ENCODE results near the gene SPTBN4. TPM values are rescaled to one million over a fixed set of nuclear protein-coding genes. Genes with fewer than 3 reads are reported as not detected.

Gene SPTBN4
- total and polyA plus RNA-seq, 10 of the 15 experiments (the other 5 are each of a cell fraction or from before 2014, with no cell fraction given): 0.04 to 1.1 (median 0.34) TPM; not detected in 1

DNA sequence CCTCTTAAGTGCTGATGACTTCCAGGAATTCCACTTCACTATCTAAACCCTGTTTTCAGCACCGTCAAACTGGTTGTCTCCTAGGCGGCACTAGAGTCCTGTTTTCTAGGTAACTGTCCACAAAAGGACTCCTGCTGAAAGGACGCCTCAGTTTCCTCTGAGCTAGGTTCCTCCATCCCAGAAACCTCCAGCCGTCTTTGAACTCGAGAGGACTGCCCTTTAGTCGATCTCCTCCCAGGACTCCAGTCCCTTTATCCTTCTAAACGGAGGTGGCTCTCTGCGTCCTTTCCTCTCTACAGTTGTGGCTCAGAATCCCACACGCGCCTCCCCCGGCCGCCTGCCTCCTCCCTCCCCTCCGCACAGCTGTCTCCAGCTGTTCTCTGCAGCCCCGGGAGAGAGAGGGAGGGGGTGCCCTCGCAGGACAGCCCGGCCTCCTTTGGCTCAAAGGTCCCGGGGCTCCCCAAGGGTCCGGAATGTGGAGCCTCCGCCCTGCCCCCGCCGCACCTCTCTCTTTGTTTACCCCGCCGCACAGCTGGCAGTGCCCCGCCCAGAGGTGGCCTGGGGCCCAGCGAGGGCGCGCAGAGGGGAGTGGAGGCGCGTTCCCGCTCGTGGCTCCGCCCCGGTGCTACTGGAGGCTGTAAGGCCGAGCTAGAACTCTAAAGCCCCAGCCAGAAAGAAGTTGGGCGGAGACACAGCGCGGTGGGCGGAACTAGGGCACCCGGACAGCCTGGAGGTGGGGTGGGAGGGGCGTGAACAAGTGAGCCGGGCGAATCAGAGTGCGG lies 136.8 kb downstream of the SPTBN4 start (continued):
- TF ChIP-seq, protein P1, sequence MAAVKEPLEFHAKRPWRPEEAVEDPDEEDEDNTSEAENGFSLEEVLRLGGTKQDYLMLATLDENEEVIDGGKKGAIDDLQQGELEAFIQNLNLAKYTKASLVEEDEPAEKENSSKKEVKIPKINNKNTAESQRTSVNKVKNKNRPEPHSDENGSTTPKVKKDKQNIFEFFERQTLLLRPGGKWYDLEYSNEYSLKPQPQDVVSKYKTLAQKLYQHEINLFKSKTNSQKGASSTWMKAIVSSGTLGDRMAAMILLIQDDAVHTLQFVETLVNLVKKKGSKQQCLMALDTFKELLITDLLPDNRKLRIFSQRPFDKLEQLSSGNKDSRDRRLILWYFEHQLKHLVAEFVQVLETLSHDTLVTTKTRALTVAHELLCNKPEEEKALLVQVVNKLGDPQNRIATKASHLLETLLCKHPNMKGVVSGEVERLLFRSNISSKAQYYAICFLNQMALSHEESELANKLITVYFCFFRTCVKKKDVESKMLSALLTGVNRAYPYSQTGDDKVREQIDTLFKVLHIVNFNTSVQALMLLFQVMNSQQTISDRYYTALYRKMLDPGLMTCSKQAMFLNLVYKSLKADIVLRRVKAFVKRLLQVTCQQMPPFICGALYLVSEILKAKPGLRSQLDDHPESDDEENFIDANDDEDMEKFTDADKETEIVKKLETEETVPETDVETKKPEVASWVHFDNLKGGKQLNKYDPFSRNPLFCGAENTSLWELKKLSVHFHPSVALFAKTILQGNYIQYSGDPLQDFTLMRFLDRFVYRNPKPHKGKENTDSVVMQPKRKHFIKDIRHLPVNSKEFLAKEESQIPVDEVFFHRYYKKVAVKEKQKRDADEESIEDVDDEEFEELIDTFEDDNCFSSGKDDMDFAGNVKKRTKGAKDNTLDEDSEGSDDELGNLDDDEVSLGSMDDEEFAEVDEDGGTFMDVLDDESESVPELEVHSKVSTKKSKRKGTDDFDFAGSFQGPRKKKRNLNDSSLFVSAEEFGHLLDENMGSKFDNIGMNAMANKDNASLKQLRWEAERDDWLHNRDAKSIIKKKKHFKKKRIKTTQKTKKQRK (IDR thresholded peaks at IDR 0.05; ENCODE audit: low read depth, low read length): no peak
- TF ChIP-seq SREBF2 (IDR thresholded peaks at IDR 0.05; ENCODE audit: low read length) (no peak), HDAC6 (IDR thresholded peaks at IDR 0.05; ENCODE audit: unreplicated experiment) (no peak), MEF2A (IDR thresholded peaks at IDR 0.05; ENCODE audit: insufficient read depth, low read depth, low read length) (no peak), SIN3A (IDR thresholded peaks at IDR 0.05; ENCODE audit: low read depth, low read length) (peak; percentile 78; the same call in 1 of the 2 replicates), ZNF384 (IDR thresholded peaks at IDR 0.05; ENCODE audit: borderline replicate concordance, low read depth, low read length) (no peak), RELA (IDR thresholded peaks at IDR 0.05; ENCODE audit: borderline replicate concordance, partially characterized antibody) (no peak), ZNF207 (IDR thresholded peaks at IDR 0.05; ENCODE audit: borderline replicate concordance) (no peak), DPF2 (IDR thresholded peaks at IDR 0.05) (no peak; the same call in 1 of the 2 replicates), TCF12 (IDR thresholded peaks at IDR 0.05; ENCODE audit: low read depth, low read length) (peak; percentile 89), HCFC1 (IDR thresholded peaks at IDR 0.05; ENCODE audit: low read length) (no peak), GATAD2B (conservative IDR thresholded peaks at IDR 0.05; ENCODE audit: low read depth) (no peak; the same call in 1 of the 2 replicates), ZBED1 (IDR thresholded peaks at IDR 0.05; ENCODE audit: borderline replicate concordance) (no peak), FOXK2 (IDR thresholded peaks at IDR 0.05) (no peak), MEF2B (IDR thresholded peaks at IDR 0.05; ENCODE audit: partially characterized antibody, poor library complexity, severe bottlenecking) (no peak), YBX1 (IDR thresholded peaks at IDR 0.05) (no peak)
- TF ChIP-seq, protein P2, sequence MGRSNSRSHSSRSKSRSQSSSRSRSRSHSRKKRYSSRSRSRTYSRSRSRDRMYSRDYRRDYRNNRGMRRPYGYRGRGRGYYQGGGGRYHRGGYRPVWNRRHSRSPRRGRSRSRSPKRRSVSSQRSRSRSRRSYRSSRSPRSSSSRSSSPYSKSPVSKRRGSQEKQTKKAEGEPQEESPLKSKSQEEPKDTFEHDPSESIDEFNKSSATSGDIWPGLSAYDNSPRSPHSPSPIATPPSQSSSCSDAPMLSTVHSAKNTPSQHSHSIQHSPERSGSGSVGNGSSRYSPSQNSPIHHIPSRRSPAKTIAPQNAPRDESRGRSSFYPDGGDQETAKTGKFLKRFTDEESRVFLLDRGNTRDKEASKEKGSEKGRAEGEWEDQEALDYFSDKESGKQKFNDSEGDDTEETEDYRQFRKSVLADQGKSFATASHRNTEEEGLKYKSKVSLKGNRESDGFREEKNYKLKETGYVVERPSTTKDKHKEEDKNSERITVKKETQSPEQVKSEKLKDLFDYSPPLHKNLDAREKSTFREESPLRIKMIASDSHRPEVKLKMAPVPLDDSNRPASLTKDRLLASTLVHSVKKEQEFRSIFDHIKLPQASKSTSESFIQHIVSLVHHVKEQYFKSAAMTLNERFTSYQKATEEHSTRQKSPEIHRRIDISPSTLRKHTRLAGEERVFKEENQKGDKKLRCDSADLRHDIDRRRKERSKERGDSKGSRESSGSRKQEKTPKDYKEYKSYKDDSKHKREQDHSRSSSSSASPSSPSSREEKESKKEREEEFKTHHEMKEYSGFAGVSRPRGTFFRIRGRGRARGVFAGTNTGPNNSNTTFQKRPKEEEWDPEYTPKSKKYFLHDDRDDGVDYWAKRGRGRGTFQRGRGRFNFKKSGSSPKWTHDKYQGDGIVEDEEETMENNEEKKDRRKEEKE (IDR thresholded peaks at IDR 0.05): no peak
- TF ChIP-seq, protein P3, sequence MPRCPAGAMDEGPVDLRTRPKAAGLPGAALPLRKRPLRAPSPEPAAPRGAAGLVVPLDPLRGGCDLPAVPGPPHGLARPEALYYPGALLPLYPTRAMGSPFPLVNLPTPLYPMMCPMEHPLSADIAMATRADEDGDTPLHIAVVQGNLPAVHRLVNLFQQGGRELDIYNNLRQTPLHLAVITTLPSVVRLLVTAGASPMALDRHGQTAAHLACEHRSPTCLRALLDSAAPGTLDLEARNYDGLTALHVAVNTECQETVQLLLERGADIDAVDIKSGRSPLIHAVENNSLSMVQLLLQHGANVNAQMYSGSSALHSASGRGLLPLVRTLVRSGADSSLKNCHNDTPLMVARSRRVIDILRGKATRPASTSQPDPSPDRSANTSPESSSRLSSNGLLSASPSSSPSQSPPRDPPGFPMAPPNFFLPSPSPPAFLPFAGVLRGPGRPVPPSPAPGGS (IDR thresholded peaks at IDR 0.05; ENCODE audit: borderline replicate concordance, insufficient read depth, low read depth, low read length, poor library complexity, severe bottlenecking): no peak
- TF ChIP-seq, protein P4, sequence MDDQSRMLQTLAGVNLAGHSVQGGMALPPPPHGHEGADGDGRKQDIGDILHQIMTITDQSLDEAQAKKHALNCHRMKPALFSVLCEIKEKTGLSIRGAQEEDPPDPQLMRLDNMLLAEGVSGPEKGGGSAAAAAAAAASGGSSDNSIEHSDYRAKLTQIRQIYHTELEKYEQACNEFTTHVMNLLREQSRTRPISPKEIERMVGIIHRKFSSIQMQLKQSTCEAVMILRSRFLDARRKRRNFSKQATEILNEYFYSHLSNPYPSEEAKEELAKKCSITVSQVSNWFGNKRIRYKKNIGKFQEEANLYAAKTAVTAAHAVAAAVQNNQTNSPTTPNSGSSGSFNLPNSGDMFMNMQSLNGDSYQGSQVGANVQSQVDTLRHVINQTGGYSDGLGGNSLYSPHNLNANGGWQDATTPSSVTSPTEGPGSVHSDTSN (IDR thresholded peaks at IDR 0.05; ENCODE audit: insufficient replicate concordance, low read depth, low read length): no peak
- TF ChIP-seq, protein P5, sequence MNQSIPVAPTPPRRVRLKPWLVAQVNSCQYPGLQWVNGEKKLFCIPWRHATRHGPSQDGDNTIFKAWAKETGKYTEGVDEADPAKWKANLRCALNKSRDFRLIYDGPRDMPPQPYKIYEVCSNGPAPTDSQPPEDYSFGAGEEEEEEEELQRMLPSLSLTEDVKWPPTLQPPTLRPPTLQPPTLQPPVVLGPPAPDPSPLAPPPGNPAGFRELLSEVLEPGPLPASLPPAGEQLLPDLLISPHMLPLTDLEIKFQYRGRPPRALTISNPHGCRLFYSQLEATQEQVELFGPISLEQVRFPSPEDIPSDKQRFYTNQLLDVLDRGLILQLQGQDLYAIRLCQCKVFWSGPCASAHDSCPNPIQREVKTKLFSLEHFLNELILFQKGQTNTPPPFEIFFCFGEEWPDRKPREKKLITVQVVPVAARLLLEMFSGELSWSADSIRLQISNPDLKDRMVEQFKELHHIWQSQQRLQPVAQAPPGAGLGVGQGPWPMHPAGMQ (IDR thresholded peaks at IDR 0.05; ENCODE audit: borderline replicate concordance): no peak
